Right lobe of liver (tissue), 4 donors: ENCODE results near the gene NIPAL3.

Experiments
- CTCF ChIP-seq, 4 donors: fragments of 200-600 bp in 3 of 4; fragments of 450-650 bp in 1 of 4; IDR thresholded peaks; one replicate each; pipeline versions ENCODE4 v1.5.1 to v1.8.0; 2016 to 2022; ENCODE audit warnings: antibody characterized with exemption in 4 of 4, mild to moderate bottlenecking in 2 of 4
- POLR2A ChIP-seq: fragments of 450-650 bp; IDR thresholded peaks from one replicate; pipeline ENCODE4 v1.6.1; 2017; ENCODE audit warnings: antibody characterized with exemption, mild to moderate bottlenecking
- donor health status: DM: no; HTN: no; CAD: no.
- donor health status: DM: no; HTN: no; CAD: no.
- donor health status: DM: no; HTN: yes; CAD: no.

- TF ChIP-seq CTCF (IDR thresholded peaks at IDR 0.05) = no peak
- no peak for TF ChIP-seq POLR2A
These were observed 39.7 kb downstream of the NIPAL3 start for GRCh38 chr1:24455272-24455671.
